Peyer's patch (tissue), 4 donors: ENCODE results near the gene ZNF362. TPM values are rescaled to one million over a fixed set of nuclear protein-coding genes. Genes with fewer than 3 reads are reported as not detected.
A peak's percentile ranks its signal among the peaks of the same experiment; 100 is the strongest.

Experiments used
- DNase-seq, 3 donors: peaks; one replicate each; pipeline ENCODE4 v3.0.0-alpha.2; 2017 to 2019
- H3K27ac ChIP-seq, 4 donors: fragments of 200-600 bp; sonication (generic); one replicate each; pipeline ENCODE4 v1.5.1; 2016 to 2019
- H3K27me3 ChIP-seq, 2 donors: fragments of 200-600 bp; sonication (generic); one replicate each; pipeline ENCODE4 v1.5.1; 2019
- H3K36me3 ChIP-seq, 3 donors: fragments of 200-600 bp; sonication (generic); one replicate each; pipeline ENCODE4 v1.5.1; 2016 to 2019
- H3K4me1 ChIP-seq, 4 donors: fragments of 200-600 bp; sonication (generic); one replicate each; pipeline ENCODE4 v1.5.1; 2016 to 2019
- H3K4me3 ChIP-seq, 4 donors: fragments of 200-600 bp; sonication (generic); 1 replicate in 3 of 4; 2 replicates in 1 of 4; pipeline ENCODE4 v1.5.1; 2016 to 2019; ENCODE audit warnings: mild to moderate bottlenecking in 1 of 4
- H3K9me3 ChIP-seq, 4 donors: fragments of 200-600 bp; sonication (generic); one replicate each; pipeline ENCODE4 v1.5.1; 2016 to 2019; ENCODE audit warnings: mild to moderate bottlenecking in 1 of 4
- CTCF ChIP-seq, 6 experiments: fragments of 450-650 bp in 4 of 6; fragments of 200-600 bp in 2 of 6; sonication (generic) in 1 of 6; IDR thresholded peaks; one replicate each; pipeline ENCODE4 v1.5.1; 2017 to 2019; ENCODE audit warnings: antibody characterized with exemption in 6 of 6, mild to moderate bottlenecking in 3 of 6, moderate library complexity in 1 of 6
- POLR2A ChIP-seq, 2 donors: fragments of 450-650 bp; IDR thresholded peaks; one replicate each; pipeline ENCODE4 v1.5.1; 2017; ENCODE audit warnings: antibody characterized with exemption in 2 of 2, mild to moderate bottlenecking in 2 of 2, moderate library complexity in 2 of 2
- total RNA-seq, 4 donors: library from RNA; depleted of rRNA; stranded (reverse); fragments of >200 nt; gene quantifications; one replicate each; pipeline ENCODE4 v1.1.0, GENCODE V29; 2016

ZNF362 gene
- total RNA-seq, 4 donors from 2014 or later = 5.9 to 28.9 (median 8.8) TPM

- DNase-seq = no peak
- H3K4me1 ChIP-seq = no peaks in the 10 kb centered on the region
- TF ChIP-seq CTCF (IDR thresholded peaks at IDR 0.05) (no peak), POLR2A (IDR thresholded peaks at IDR 0.05) (no peak)
- no peaks in the 10 kb centered on the region for H3K9me3 ChIP-seq
- no peak overlapping the region for H3K27ac ChIP-seq
- H3K4me3 ChIP-seq = no peak overlapping the region
- no peaks in the 10 kb centered on the region for H3K27me3 ChIP-seq
- peaks cover 0 to 7% (median 0%) of the 10 kb centered on the region in 3 donors for H3K36me3 ChIP-seq
These were observed 61.1 kb downstream of the ZNF362 start for GRCh38 chr1:33317354-33317753.

GRCh38 chr1:33317946-33318345 lies 61.7 kb downstream of the ZNF362 start:
- no peaks in the 10 kb centered on the region for H3K4me1 ChIP-seq
- no peaks in the 10 kb centered on the region for H3K9me3 ChIP-seq
- H3K4me3 ChIP-seq = no peak overlapping the region
- TF ChIP-seq POLR2A (IDR thresholded peaks at IDR 0.05) = no peak
- no peak for TF ChIP-seq CTCF (IDR thresholded peaks at IDR 0.05)
- DNase-seq = no peak
- H3K27me3 ChIP-seq = no peaks in the 10 kb centered on the region
- no peak overlapping the region for H3K27ac ChIP-seq
- H3K36me3 ChIP-seq = peaks cover 0 to 10% (median 0%) of the 10 kb centered on the region in 3 donors

DNA sequence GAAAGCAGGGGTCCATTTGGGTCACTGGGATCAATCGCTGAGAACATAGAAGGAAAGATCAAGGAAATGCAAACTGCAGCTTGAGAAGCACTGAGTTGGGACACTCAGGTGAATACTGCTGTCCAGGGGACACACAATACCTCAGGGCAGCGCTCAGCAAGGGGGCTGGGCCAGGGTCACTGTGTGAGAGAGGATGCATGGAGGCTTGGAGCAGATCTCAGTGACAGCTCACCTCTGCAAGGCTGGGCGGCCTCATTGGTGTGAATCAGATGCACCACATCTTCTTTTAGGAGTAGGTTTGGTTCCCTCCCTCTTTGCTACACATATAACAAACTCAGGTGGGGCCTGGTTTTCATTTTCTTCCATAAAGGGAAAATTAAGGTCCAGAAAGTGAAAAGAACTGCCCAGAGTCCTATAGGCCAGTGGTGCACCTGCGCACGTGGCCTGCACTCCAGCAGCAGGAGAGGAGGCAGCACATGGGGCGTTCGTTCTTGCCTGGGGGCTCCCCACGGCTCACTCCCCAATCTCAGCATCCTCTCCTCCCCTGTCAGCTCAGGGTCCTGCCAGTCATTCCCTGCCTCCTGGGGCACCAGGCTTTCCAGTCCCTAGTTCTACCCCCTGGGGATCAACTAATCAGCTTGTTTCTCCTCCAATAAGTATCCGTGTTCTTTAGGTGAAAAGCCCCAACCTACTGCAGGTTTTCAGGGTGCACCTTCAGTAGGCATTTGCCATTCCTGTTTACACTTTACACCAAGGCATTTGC lies 63.1 kb downstream of the ZNF362 start:
- Histone ChIP-seq H3K4me1 (no peaks in the 10 kb centered on the region), H3K9me3 (no peaks in the 10 kb centered on the region), H3K27ac (no peak overlapping the region), H3K27me3 (no peaks in the 10 kb centered on the region), H3K36me3 (peaks cover 0 to 24% (median under 1%) of the 10 kb centered on the region in 3 donors), H3K4me3 (no peak overlapping the region)
- DNase-seq = peak in 1 of 3 donors; percentile 13
- TF ChIP-seq CTCF (IDR thresholded peaks at IDR 0.05) (no peak), POLR2A (IDR thresholded peaks at IDR 0.05) (no peak)

GRCh38 chr1:33319949-33320618 lies 63.8 kb downstream of the ZNF362 start:
- Histone ChIP-seq H3K36me3 (peaks cover 0 to 31% (median 4%) of the 10 kb centered on the region in 3 donors), H3K4me1 (no peaks in the 10 kb centered on the region), H3K27me3 (no peaks in the 10 kb centered on the region), H3K9me3 (no peaks in the 10 kb centered on the region), H3K27ac (no peak overlapping the region), H3K4me3 (no peak overlapping the region)
- peak in 1 of 3 donors; percentile 46 for DNase-seq
- no peak for TF ChIP-seq CTCF (IDR thresholded peaks at IDR 0.05)
- no peak for TF ChIP-seq POLR2A (IDR thresholded peaks at IDR 0.05)

- Histone ChIP-seq H3K4me3 (no peak within 1 kb of the TSS), H3K27me3 (no peaks in the 10 kb centered on the region), H3K9me3 (no peaks in the 10 kb centered on the region), H3K4me1 (no peaks in the 10 kb centered on the region), H3K27ac (no peak within 1 kb of the TSS), H3K36me3 (peaks cover 0 to 37% (median 4%) of the 10 kb centered on the region in 3 donors)
- TF ChIP-seq CTCF (IDR thresholded peaks at IDR 0.05) (no peak), POLR2A (IDR thresholded peaks at IDR 0.05) (no peak)
- peak in 1 of 3 donors; percentile 30 for DNase-seq
These were observed 64.4 kb downstream of the ZNF362 start, which contains the start of gene A3GALT2 for GRCh38 chr1:33320619-33321165. Gene A3GALT2, minus strand, starts transcription at chr1:33321098. Its CDS starts 0 bp downstream, at chr1:33321098.
